GM18861 (cell line): Measurements from ENCODE around the gene UPF2.
"Not testable (repeated sequence)": the region's sequence is repeated elsewhere in the genome, so short reads cannot be mapped to it uniquely, and the experiment has no call there.

Experiments
- ATAC-seq: cut with Tn5 transposase; IDR thresholded peaks from one replicate; pipeline ENCODE4 v1.9.1; 2021; ENCODE audit not compliant: unreplicated experiment

Gene UPF2

GRCh38 chr10:12042797-12043651 lies at the start of gene UPF2:
UPF2 (minus strand) TSS chr10:12042809; CDS start chr10:12035423, 7,386 bp downstream.
- ATAC-seq, result peak; percentile 40

GRCh38 chr10:12091421-12091820 lies 48.8 kb upstream of the UPF2 start:
- no peak for ATAC-seq

- no peak for ATAC-seq
Observed at GRCh38 chr10:12088919-12089318, 46.3 kb upstream of the UPF2 start.

- no peak for ATAC-seq
Observed at GRCh38 chr10:12081879-12082557, 39.4 kb upstream of the UPF2 start.

GRCh38 chr10:12081470-12081869 lies 38.9 kb upstream of the UPF2 start:
- ATAC-seq, result no peak

- ATAC-seq, result no peak
Observed at GRCh38 chr10:12077580-12078180, 35.1 kb upstream of the UPF2 start.

GRCh38 chr10:12073526-12073925 lies 30.9 kb upstream of the UPF2 start:
- no peak for ATAC-seq

- ATAC-seq, result not testable (repeated sequence)
Observed at GRCh38 chr10:12071441-12071840, 28.8 kb upstream of the UPF2 start.

- peak; percentile 96 for ATAC-seq
Observed at GRCh38 chr10:12068449-12069269, 26.1 kb upstream of the UPF2 start, which contains the start of gene DHTKD1. DHTKD1 (plus strand) TSS chr10:12068954; CDS start chr10:12069034, 80 bp downstream.

GRCh38 chr10:12067336-12067735 lies 24.7 kb upstream of the UPF2 start:
- no peak for ATAC-seq

GRCh38 chr10:12063483-12063818 lies 20.8 kb upstream of the UPF2 start:
- no peak for ATAC-seq

GRCh38 chr10:12062754-12063482 lies 20.3 kb upstream of the UPF2 start:
- no peak for ATAC-seq

- ATAC-seq, result no peak
Observed at GRCh38 chr10:12061124-12061523, 18.5 kb upstream of the UPF2 start.

- no peak for ATAC-seq
Observed at GRCh38 chr10:12056748-12057147, 14.1 kb upstream of the UPF2 start.

- no peak for ATAC-seq
Observed at GRCh38 chr10:12055732-12056131, 13.1 kb upstream of the UPF2 start.

GRCh38 chr10:12051241-12051640 lies 8.6 kb upstream of the UPF2 start:
- ATAC-seq, result no peak

- ATAC-seq, result no peak
Observed at GRCh38 chr10:12050528-12050927, 7.9 kb upstream of the UPF2 start.

- no peak for ATAC-seq
Observed at GRCh38 chr10:12048547-12048946, 5.9 kb upstream of the UPF2 start.

GRCh38 chr10:12045596-12045995 lies 3.0 kb upstream of the UPF2 start:
- ATAC-seq, result no peak

- ATAC-seq, result no peak
Observed at GRCh38 chr10:12042409-12042796, 206 bp downstream of the UPF2 start.
